Measurements from ENCODE around the gene ONECUT3. TPM values are rescaled to one million over a fixed set of nuclear protein-coding genes. Genes with fewer than 3 reads are reported as not detected.

Gene ONECUT3
- total RNA-seq, 2 experiments from 2014 or later = not detected

GRCh38 chr19:1785310-1785709, 32.0 kb downstream of the ONECUT3 start:
- H3K4me1 Mint-ChIP-seq (ENCODE audit: low read depth) = no peaks in the 10 kb centered on the region
- intact Hi-C loops (cut with micrococcal nuclease) = no loop called here
- no peak for TF ChIP-seq CTCF (IDR thresholded peaks at IDR 0.05)
- H3K27me3 Mint-ChIP-seq = peaks cover 25% of the 10 kb centered on the region
- no peak for DNase-seq
- H3K27ac Mint-ChIP-seq = no peak overlapping the region
- ChIA-PET POLR2A (no interaction called here), CTCF (interaction anchor here (0.7 to 1.6 kb wide), 3 partner anchors 7 to 41 kb away, joined by 3 to 9 read pairs (median 3); no protein-coding TSS in a partner anchor)
- H3K36me3 Mint-ChIP-seq (ENCODE audit: low read depth) = no peaks in the 10 kb centered on the region
- no peaks in the 10 kb centered on the region for H3K9me3 Mint-ChIP-seq
- ATAC-seq = no peak
- H3K4me3 Mint-ChIP-seq = no peak overlapping the region

GRCh38 chr19:1786668-1787067, 33.4 kb downstream of the ONECUT3 start:
- Mint-ChIP-seq H3K4me3 (no peak overlapping the region), H3K27me3 (peaks cover 18% of the 10 kb centered on the region), H3K27ac (no peak overlapping the region), H3K9me3 (no peaks in the 10 kb centered on the region), H3K4me1 (ENCODE audit: low read depth) (no peaks in the 10 kb centered on the region), H3K36me3 (ENCODE audit: low read depth) (no peaks in the 10 kb centered on the region)
- ATAC-seq = no peak
- POLR2A ChIA-PET = no interaction called here
- intact Hi-C loops (cut with micrococcal nuclease) = no loop called here
- DNase-seq = no peak
- CTCF ChIA-PET = interaction anchor here (1.2 kb wide), 2 partner anchors 9 to 40 kb away, joined by 3 to 7 read pairs; no protein-coding TSS in a partner anchor
- TF ChIP-seq CTCF (IDR thresholded peaks at IDR 0.05) = no peak

GRCh38 chr19:1787116-1787515, 33.8 kb downstream of the ONECUT3 start:
- POLR2A ChIA-PET = no interaction called here
- ATAC-seq (no peak), DNase-seq (no peak)
- CTCF ChIA-PET = interaction anchor here (1.2 to 2.9 kb wide), 2 partner anchors 39 to 114 kb away, joined by 7 to 10 read pairs; no protein-coding TSS in a partner anchor
- Mint-ChIP-seq H3K9me3 (no peaks in the 10 kb centered on the region), H3K27ac (no peak overlapping the region), H3K4me3 (no peak overlapping the region), H3K36me3 (ENCODE audit: low read depth) (no peaks in the 10 kb centered on the region), H3K27me3 (peaks cover 18% of the 10 kb centered on the region), H3K4me1 (ENCODE audit: low read depth) (no peaks in the 10 kb centered on the region)
- intact Hi-C loops (cut with micrococcal nuclease) = no loop called here
- no peak for TF ChIP-seq CTCF (IDR thresholded peaks at IDR 0.05)

- POLR2A ChIA-PET = no interaction called here
- no peak for TF ChIP-seq CTCF (IDR thresholded peaks at IDR 0.05)
- H3K27ac Mint-ChIP-seq = no peak overlapping the region
- CTCF ChIA-PET = interaction anchor here (0.7 to 2.9 kb wide), 6 partner anchors 9 to 117 kb away, joined by 3 to 12 read pairs (median 4); no protein-coding TSS in a partner anchor
- H3K9me3 Mint-ChIP-seq = no peaks in the 10 kb centered on the region
- peaks cover 11% of the 10 kb centered on the region for H3K27me3 Mint-ChIP-seq
- no peak overlapping the region for H3K4me3 Mint-ChIP-seq
- intact Hi-C loops (cut with micrococcal nuclease) = no loop called here
- ATAC-seq (no peak), DNase-seq (no peak)
- H3K4me1 Mint-ChIP-seq (ENCODE audit: low read depth) = peaks cover 4% of the 10 kb centered on the region
- no peaks in the 10 kb centered on the region for H3K36me3 Mint-ChIP-seq (ENCODE audit: low read depth)
These were observed 36.1 kb downstream of the ONECUT3 start for GRCh38 chr19:1789261-1790041.
